NCI-H345 treated with DMSO at 0.1 percent for 48 hours (cell line): ENCODE measurements around the gene C16orf95.
"Not testable (repeated sequence)": the region's sequence is repeated elsewhere in the genome, so short reads cannot be mapped to it uniquely, and the experiment has no call there.

Experiments
- DNase-seq: peaks from one replicate; lab custom pipeline; 2025; ENCODE audit not compliant: unreplicated experiment; lab: John Stamatoyannopoulos, UW

C16orf95 gene

GRCh38 chr16:87259431-87259830, 57.8 kb downstream of the C16orf95 start:
- no peak for DNase-seq

GRCh38 chr16:87258653-87259052, 58.5 kb downstream of the C16orf95 start:
- DNase-seq, result not testable (repeated sequence)

- no peak for DNase-seq
These were observed 61.3 kb downstream of the C16orf95 start for GRCh38 chr16:87255866-87256265.

- DNase-seq, result no peak
These were observed 62.5 kb downstream of the C16orf95 start for GRCh38 chr16:87254734-87255133.

- no peak for DNase-seq
These were observed 62.9 kb downstream of the C16orf95 start for GRCh38 chr16:87254296-87254695.

GRCh38 chr16:87253536-87253935, 63.7 kb downstream of the C16orf95 start:
- DNase-seq, result no peak
